ENCODE data around the gene HYAL4.
"Not testable (repeated sequence)": the region's sequence is repeated elsewhere in the genome, so short reads cannot be mapped to it uniquely, and the experiment has no call there.

HYAL4 gene

DNA sequence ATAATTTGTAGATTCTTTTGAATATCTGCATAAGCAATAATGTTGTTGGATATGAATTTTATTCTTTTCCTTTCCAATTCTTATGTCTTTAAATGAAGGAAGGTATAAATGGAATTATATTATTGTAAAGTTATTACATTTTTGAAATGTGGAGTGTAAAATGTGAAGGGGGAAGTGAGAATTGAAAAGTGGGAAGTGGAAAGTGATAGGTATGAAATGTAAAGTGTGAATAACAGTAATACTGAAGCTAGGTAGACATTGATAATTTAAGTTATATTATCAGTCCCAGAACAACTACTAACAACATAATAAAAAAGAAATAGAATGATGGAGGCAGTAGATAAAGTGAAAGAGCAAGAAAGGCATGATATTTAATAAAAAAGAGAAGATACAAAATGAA, 39.7 kb upstream of the HYAL4 start:
- TF ChIP-seq, protein P1, sequence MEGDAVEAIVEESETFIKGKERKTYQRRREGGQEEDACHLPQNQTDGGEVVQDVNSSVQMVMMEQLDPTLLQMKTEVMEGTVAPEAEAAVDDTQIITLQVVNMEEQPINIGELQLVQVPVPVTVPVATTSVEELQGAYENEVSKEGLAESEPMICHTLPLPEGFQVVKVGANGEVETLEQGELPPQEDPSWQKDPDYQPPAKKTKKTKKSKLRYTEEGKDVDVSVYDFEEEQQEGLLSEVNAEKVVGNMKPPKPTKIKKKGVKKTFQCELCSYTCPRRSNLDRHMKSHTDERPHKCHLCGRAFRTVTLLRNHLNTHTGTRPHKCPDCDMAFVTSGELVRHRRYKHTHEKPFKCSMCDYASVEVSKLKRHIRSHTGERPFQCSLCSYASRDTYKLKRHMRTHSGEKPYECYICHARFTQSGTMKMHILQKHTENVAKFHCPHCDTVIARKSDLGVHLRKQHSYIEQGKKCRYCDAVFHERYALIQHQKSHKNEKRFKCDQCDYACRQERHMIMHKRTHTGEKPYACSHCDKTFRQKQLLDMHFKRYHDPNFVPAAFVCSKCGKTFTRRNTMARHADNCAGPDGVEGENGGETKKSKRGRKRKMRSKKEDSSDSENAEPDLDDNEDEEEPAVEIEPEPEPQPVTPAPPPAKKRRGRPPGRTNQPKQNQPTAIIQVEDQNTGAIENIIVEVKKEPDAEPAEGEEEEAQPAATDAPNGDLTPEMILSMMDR (IDR thresholded peaks at IDR 0.05; ENCODE audit: low read depth, low read length), result no peak
- no peak for DNase-seq (ENCODE audit: extremely low read depth, low read depth)

DNA sequence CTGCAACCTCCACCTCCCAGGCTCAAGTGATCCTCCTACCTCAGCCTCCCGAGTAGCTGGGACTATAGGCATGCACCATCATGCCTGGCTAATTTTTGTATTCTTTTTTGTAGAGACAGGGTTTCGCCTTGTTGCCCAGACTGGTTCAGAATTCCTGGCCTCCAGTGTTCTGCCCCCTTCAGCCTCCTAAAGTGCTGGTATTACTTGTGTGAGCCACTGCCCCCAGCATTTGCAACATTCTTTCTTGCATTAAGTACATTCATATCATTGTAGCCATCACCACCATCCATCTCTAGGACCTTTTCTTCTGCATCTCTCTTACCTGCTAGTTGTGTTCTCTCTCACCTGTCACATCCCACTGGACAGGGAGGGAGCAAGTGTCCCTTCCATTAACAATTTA, 35.5 kb upstream of the HYAL4 start:
- no peak for DNase-seq (ENCODE audit: extremely low read depth, low read depth)
- TF ChIP-seq, protein P1 (IDR thresholded peaks at IDR 0.05; ENCODE audit: low read depth, low read length), result no peak

DNA sequence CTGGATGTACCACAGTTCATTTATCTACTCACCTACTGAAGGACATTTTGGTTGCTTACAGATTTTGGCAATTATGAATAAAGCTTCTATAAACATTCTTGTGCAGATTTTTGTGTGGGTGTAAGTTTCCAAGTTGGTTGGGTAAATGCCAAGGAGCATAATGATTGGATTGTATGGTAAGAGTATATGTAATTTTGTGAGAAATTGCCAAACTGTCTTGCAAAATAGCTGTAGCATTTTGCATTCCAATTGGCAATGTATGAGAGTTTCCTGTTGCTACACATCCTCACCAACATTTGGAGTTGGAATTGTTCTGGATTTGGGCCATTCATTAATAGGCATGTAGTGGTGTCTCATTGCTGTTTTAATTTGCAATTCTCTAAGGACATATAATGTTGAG, 33.9 kb upstream of the HYAL4 start:
- DNase-seq (ENCODE audit: extremely low read depth, low read depth), result no peak
- TF ChIP-seq, protein P1 (IDR thresholded peaks at IDR 0.05; ENCODE audit: low read depth, low read length), result no peak

DNA sequence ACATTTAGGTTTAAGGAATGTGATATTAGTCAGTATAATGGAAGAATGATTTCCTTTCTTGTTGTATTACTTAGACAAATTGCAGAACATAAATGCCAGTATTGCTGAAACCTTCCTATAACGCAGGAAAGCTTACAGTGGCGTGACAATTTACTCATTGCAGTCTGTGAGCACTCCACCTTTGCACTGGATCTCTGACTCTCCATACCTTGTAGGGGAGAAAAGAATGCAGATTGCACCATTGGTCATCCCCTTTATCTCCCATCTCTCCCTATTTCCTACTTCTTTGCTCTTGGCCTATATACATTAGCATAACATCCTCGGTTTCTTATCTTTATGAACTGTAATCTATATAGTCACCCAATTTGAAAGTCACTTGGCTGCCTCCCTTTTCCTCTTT, 28.1 kb upstream of the HYAL4 start:
- TF ChIP-seq, protein P1 (IDR thresholded peaks at IDR 0.05; ENCODE audit: low read depth, low read length), result no peak
- DNase-seq (ENCODE audit: extremely low read depth, low read depth), result no peak

DNA sequence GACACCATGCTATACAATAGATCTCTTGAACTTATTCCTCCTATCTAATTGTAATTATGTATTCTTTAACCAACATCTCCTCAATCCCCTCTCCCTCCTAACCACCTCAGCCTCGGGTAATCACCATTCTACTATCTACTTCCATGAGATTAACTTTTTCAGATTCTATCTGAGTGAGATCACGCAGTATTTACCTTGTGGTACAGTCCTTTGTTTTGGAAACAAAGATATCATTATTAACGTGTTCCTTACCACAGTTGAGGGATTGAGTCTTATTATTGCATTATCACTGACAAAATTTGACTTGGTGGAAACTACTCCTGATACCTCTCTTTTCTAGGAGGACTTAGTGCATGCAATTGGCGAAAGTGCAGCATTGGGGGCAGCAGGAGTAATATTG, 26.0 kb upstream of the HYAL4 start:
- DNase-seq (ENCODE audit: extremely low read depth, low read depth), result no peak
- TF ChIP-seq, protein P1 (IDR thresholded peaks at IDR 0.05; ENCODE audit: low read depth, low read length), result no peak

DNA sequence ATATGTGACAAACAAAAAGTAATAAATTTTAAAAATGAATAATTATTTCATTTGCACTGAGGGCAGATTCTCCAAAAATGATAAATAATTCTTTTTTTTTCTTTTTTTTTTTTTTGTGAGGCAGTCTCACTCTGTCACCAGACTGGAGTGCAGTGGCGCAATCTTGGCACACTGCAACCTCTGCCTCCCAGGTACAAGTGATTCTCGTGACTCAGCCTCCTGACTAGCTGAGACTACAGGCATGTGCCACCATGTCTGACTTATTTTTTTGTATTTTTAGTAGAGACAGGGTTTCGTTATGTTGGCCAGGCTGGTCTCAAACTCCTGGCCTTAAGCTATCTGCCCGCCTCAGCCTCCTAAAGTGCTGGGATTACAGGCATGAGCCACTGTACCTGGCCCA, 25.2 kb upstream of the HYAL4 start:
- DNase-seq (ENCODE audit: extremely low read depth, low read depth), result not testable (repeated sequence)

DNA sequence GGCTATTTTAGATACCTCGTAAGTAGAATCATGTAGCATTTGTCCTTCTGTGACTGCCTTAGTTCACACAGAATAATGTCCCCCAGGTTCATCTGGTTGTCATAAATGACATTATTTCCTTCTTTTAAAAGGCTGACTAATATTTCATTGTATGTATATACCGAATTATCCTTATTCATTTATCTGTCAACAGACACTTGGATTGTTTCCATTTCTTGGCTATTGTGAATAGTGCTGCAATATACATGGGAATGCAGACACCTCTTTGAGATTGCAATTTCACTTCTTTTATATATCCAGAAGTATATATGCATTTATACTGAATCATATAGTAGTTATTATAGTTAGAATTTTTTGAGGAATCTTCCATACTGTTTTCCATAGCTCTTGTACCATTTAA, 24.1 kb upstream of the HYAL4 start:
- TF ChIP-seq, protein P1 (IDR thresholded peaks at IDR 0.05; ENCODE audit: low read depth, low read length), result no peak
- DNase-seq (ENCODE audit: extremely low read depth, low read depth), result no peak

DNA sequence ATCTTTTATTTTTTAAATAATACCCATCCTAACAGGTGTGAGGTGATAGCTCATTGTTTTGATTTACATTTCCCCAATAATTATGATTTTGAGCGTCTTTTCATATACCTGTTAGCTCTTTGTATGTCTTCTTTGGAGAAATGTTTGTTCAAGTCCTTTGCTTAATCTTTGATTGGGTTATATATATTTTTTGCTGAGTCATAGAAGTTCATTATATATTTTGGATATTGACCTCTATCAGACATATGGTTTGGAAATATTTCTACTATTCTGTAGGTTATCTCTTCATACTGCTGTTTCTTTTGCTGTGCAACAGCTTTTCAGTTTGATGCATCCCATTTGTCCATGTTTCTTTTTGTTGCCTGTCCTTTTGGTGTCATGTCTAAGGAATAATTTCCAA, 23.6 kb upstream of the HYAL4 start:
- TF ChIP-seq, protein P1 (IDR thresholded peaks at IDR 0.05; ENCODE audit: low read depth, low read length), result no peak
- DNase-seq (ENCODE audit: extremely low read depth, low read depth), result no peak
